Loucy (cell line): ENCODE data around the gene MKRN2.

Source experiments
- H2AFZ ChIP-seq: fragments of 200-600 bp; sonication (generic); 2 replicates; pipeline ENCODE4 v1.6.0; 2016; ENCODE audit warnings: antibody characterized with exemption, mild to moderate bottlenecking, low read length, moderate library complexity
- H3F3A ChIP-seq: fragments of 200-600 bp; 2 replicates; pipeline ENCODE4 v1.6.0; 2016; ENCODE audit warnings: antibody characterized with exemption, low read depth, mild to moderate bottlenecking
- H3K27me3 ChIP-seq: fragments of 200-600 bp; sonication (generic); 2 replicates; pipeline ENCODE4 v1.6.1; 2014; ENCODE audit warnings: low read length, mild to moderate bottlenecking; ENCODE audit not compliant: insufficient read depth, poor library complexity, severe bottlenecking
- H3K36me3 ChIP-seq: fragments of 200-600 bp; sonication (generic); 2 replicates; pipeline ENCODE4 v1.6.1; 2016; ENCODE audit warnings: low read length; ENCODE audit not compliant: insufficient read depth
- H3K4me1 ChIP-seq: fragments of 200-600 bp; sonication (generic); 2 replicates; pipeline ENCODE4 v1.5.1; 2014; ENCODE audit warnings: low read length, mild to moderate bottlenecking; ENCODE audit not compliant: insufficient read depth, poor library complexity, severe bottlenecking
- H3K4me2 ChIP-seq: fragments of 200-600 bp; sonication (generic); 2 replicates; pipeline ENCODE4 v1.6.0; 2014; ENCODE audit warnings: antibody characterized with exemption, low read length, low read depth, mild to moderate bottlenecking; ENCODE audit not compliant: poor library complexity, severe bottlenecking
- H3K4me3 ChIP-seq: fragments of 200-600 bp; sonication (generic); 2 replicates; pipeline ENCODE4 v1.5.1; 2014; ENCODE audit warnings: low read length, mild to moderate bottlenecking, mixed read lengths; ENCODE audit not compliant: poor library complexity, severe bottlenecking
- H3K79me2 ChIP-seq: fragments of 200-600 bp; sonication (generic); 2 replicates; pipeline ENCODE4 v1.6.1; 2014; ENCODE audit warnings: low read length; ENCODE audit not compliant: insufficient read depth
- H3K9ac ChIP-seq: fragments of 200-600 bp; sonication (generic); 2 replicates; pipeline ENCODE4 v1.6.0; 2014; ENCODE audit warnings: mild to moderate bottlenecking, low read depth, low read length, moderate library complexity; ENCODE audit not compliant: poor library complexity, severe bottlenecking
- H3K9me2 ChIP-seq: fragments of 200-600 bp; sonication (generic); replicated peaks from 2 replicates; pipeline ENCODE4 v1.6.1; 2016; ENCODE audit warnings: low read depth, low read length, mixed read lengths
- H3K9me3 ChIP-seq: fragments of 200-600 bp; sonication (generic); 2 replicates; pipeline ENCODE4 v1.6.1; 2014; ENCODE audit warnings: mild to moderate bottlenecking, antibody characterized with exemption, low read length, low read depth; ENCODE audit not compliant: insufficient read depth
- H4K20me1 ChIP-seq: fragments of 200-600 bp; sonication (generic); 2 replicates; pipeline ENCODE4 v1.6.0; 2014; ENCODE audit warnings: antibody characterized with exemption, low read length, mild to moderate bottlenecking; ENCODE audit not compliant: insufficient read depth, poor library complexity, severe bottlenecking
- CTCF ChIP-seq: fragments of 200-600 bp; sonication (generic); conservative IDR thresholded peaks from 2 replicates; pipeline ENCODE4 v1.5.1; 2014; ENCODE audit warnings: mild to moderate bottlenecking, antibody characterized with exemption, low read length
- EZH2phosphoT487 ChIP-seq: fragments of 200-600 bp; IDR thresholded peaks from 2 replicates; pipeline ENCODE4 v1.6.1; 2018; ENCODE audit warnings: antibody characterized with exemption, mild to moderate bottlenecking, moderate library complexity, borderline replicate concordance

Gene MKRN2

DNA sequence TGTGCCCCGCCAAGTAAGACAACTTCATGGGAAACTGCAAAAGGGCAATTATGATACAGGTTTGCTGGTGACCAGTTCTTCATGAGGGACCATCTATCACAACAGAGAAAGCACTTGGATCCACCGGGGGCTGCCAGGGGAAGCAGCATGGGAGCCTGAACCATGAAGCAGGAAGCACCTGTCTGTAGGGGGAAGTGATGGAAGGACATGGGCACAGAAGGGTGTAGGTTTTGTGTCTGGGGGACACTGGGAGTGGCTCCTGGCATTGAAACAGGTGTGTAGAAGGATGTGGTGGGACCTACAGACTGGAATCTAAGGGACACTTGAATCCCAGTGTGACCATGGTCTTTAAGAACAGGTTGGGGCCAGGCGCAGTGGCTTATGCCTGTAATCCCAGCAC, 22.6 kb downstream of the MKRN2 start:
- no peak overlapping the region for H2AFZ ChIP-seq
- H3K9ac ChIP-seq = no peak overlapping the region
- no peak overlapping the region for H3K4me3 ChIP-seq
- no peaks in the 10 kb centered on the region for H3F3A ChIP-seq
- no peaks in the 10 kb centered on the region for H3K79me2 ChIP-seq
- H3K9me2 ChIP-seq = no peaks in the 10 kb centered on the region
- no peaks in the 10 kb centered on the region for H3K9me3 ChIP-seq
- H3K4me1 ChIP-seq = no peaks in the 10 kb centered on the region
- no peaks in the 10 kb centered on the region for H3K27me3 ChIP-seq
- H3K4me2 ChIP-seq = no peak overlapping the region
- TF ChIP-seq CTCF (no peak), EZH2phosphoT487 (no peak)
- H3K36me3 ChIP-seq = peaks cover 95% of the 10 kb centered on the region
- no peaks in the 10 kb centered on the region for H4K20me1 ChIP-seq

- TF ChIP-seq EZH2phosphoT487 (no peak), CTCF (no peak)
- no peaks in the 10 kb centered on the region for H3F3A ChIP-seq
- no peak overlapping the region for H2AFZ ChIP-seq
- H3K4me3 ChIP-seq = no peak overlapping the region
- H3K27me3 ChIP-seq = no peaks in the 10 kb centered on the region
- no peaks in the 10 kb centered on the region for H3K79me2 ChIP-seq
- H4K20me1 ChIP-seq = no peaks in the 10 kb centered on the region
- H3K9me2 ChIP-seq = no peaks in the 10 kb centered on the region
- no peak overlapping the region for H3K4me2 ChIP-seq
- H3K9me3 ChIP-seq = no peaks in the 10 kb centered on the region
- H3K36me3 ChIP-seq = peaks cover 95% of the 10 kb centered on the region
- H3K4me1 ChIP-seq = no peaks in the 10 kb centered on the region
- H3K9ac ChIP-seq = no peak overlapping the region
Observed at GRCh38 chr3:12579905-12580304, 23.0 kb downstream of the MKRN2 start.

GRCh38 chr3:12582730-12583129, 25.8 kb downstream of the MKRN2 start:
- no peaks in the 10 kb centered on the region for H4K20me1 ChIP-seq
- no peaks in the 10 kb centered on the region for H3K9me2 ChIP-seq
- no peak overlapping the region for H3K4me2 ChIP-seq
- no peaks in the 10 kb centered on the region for H3K79me2 ChIP-seq
- TF ChIP-seq CTCF = no peak
- TF ChIP-seq EZH2phosphoT487 = no peak
- no peak overlapping the region for H2AFZ ChIP-seq
- no peaks in the 10 kb centered on the region for H3F3A ChIP-seq
- H3K9ac ChIP-seq = no peak overlapping the region
- no peak overlapping the region for H3K4me3 ChIP-seq
- H3K9me3 ChIP-seq = no peaks in the 10 kb centered on the region
- H3K27me3 ChIP-seq = no peaks in the 10 kb centered on the region
- H3K36me3 ChIP-seq = peaks cover 94% of the 10 kb centered on the region
- no peaks in the 10 kb centered on the region for H3K4me1 ChIP-seq
